ENCODE data around the gene FLNC. TPM values are rescaled to one million over a fixed set of nuclear protein-coding genes. Genes with fewer than 3 reads are reported as not detected.

The FLNC gene
- total RNA-seq, 1 donor from 2014 or later: 241 TPM

DNA sequence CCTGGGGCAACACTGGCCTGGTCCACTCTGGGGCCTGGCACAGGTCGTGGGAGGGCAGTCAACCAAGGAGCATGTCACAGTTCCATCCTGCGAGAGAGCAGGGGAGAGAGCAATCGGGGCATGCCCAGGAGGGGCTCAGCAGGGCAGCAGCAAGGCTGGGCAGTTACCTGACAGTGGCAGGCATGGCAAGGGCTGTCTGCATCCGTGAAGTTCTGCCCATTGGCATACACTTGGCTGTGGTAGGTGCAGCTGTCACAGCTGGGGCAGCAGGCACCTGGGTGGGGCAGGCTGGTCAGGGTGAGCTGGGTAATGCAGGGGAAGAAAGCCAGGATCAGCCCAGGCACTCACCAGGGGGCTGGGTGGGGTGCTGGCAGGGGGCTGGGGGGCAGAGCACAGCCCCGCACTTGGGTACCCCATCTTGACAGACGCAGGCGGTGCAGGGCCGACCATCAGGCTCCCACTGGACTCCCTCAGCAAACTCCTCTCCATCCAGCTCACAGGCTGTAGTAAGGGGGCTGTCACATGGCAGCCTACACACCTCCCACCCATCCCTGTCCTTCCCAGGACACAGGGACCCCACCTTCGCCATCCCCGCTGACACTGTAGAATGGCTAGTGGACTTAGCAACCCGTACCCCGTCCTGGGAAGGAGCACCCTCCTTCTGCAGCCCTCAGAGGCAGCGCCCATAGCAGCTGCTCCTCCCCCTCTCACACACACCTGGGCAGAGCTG is 62.5 kb downstream of the FLNC start:
- TF ChIP-seq, protein P1, sequence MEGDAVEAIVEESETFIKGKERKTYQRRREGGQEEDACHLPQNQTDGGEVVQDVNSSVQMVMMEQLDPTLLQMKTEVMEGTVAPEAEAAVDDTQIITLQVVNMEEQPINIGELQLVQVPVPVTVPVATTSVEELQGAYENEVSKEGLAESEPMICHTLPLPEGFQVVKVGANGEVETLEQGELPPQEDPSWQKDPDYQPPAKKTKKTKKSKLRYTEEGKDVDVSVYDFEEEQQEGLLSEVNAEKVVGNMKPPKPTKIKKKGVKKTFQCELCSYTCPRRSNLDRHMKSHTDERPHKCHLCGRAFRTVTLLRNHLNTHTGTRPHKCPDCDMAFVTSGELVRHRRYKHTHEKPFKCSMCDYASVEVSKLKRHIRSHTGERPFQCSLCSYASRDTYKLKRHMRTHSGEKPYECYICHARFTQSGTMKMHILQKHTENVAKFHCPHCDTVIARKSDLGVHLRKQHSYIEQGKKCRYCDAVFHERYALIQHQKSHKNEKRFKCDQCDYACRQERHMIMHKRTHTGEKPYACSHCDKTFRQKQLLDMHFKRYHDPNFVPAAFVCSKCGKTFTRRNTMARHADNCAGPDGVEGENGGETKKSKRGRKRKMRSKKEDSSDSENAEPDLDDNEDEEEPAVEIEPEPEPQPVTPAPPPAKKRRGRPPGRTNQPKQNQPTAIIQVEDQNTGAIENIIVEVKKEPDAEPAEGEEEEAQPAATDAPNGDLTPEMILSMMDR (IDR thresholded peaks at IDR 0.05; ENCODE audit: partially characterized antibody, unreplicated experiment): no peak
- Mint-ChIP-seq H3K4me3 (ENCODE audit: unreplicated experiment) (no peak overlapping the region), H3K9me3 (ENCODE audit: unreplicated experiment) (peaks cover 4% of the 10 kb centered on the region), H3K27ac (ENCODE audit: unreplicated experiment) (no peak overlapping the region), H3K36me3 (ENCODE audit: unreplicated experiment) (peaks cover 8% of the 10 kb centered on the region), H3K4me1 (ENCODE audit: low read depth, unreplicated experiment) (no peaks in the 10 kb centered on the region), H3K27me3 (ENCODE audit: unreplicated experiment) (peaks cover 2% of the 10 kb centered on the region)
- DNase-seq: no peak

DNA sequence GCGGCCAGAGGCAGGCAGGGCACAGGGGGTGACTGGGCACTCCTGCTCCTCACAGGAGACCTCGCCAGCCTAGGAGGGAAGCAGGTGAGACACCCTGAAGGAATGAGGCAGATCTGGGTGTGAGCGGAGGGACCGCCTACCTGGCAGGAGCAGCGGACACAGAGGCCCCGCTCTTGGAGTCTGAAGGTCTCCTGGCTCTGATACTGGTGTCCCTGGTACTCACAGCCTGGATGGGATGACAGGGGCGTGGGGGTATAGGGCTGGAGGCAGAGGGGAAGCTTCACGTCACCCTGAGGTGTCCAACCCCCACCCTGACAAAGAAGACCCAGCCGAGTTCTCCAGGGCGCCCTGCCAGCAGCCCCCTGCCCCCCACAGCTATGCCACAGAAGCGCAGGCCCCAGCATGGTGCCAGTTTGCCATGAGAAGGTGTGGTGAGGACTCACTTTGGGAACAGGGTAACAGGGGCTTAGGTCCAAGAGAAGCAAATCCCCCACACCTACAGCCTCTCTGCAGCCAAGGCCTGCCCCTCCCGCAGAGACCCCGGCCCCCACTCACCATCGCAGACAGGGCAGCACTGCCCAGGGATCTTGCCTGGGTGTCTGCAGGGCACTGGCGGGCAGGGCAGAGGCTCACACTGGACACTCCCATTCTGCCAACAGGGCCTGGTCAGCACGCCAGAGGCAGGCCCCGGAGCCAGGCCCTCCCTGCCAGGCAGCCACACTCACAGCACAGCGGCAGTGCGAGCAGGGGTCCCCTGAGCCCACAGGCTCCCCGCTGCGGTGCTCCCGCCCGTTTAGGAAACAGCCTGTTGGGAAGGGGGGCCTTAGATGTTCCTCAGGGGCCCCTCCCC is 63.3 kb downstream of the FLNC start:
- Mint-ChIP-seq H3K4me1 (ENCODE audit: low read depth, unreplicated experiment) (no peaks in the 10 kb centered on the region), H3K27ac (ENCODE audit: unreplicated experiment) (no peak overlapping the region), H3K27me3 (ENCODE audit: unreplicated experiment) (peaks cover 2% of the 10 kb centered on the region), H3K4me3 (ENCODE audit: unreplicated experiment) (no peak overlapping the region), H3K36me3 (ENCODE audit: unreplicated experiment) (peaks cover 10% of the 10 kb centered on the region), H3K9me3 (ENCODE audit: unreplicated experiment) (peaks cover 6% of the 10 kb centered on the region)
- no peak for DNase-seq
- TF ChIP-seq, protein P1 (IDR thresholded peaks at IDR 0.05; ENCODE audit: partially characterized antibody, unreplicated experiment): no peak

DNA sequence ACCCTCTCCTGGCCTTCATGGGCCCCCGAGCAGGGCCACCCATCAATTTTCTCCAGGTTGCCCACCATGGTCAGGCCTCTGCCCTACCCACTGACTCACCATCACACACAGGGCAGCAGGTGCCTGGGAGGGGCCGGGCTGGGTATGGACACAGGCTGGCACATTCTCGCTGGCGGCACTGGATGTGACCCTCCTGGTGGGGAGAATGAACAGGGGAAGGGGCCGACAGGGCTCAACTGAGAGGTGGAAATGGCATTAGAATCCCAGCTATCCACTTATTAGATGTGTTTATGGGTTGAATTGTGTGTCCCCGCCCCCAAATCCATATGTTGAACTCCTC is 63.9 kb downstream of the FLNC start:
- Mint-ChIP-seq H3K4me3 (ENCODE audit: unreplicated experiment) (no peak overlapping the region), H3K27ac (ENCODE audit: unreplicated experiment) (no peak overlapping the region), H3K36me3 (ENCODE audit: unreplicated experiment) (peaks cover 11% of the 10 kb centered on the region), H3K4me1 (ENCODE audit: low read depth, unreplicated experiment) (no peaks in the 10 kb centered on the region), H3K27me3 (ENCODE audit: unreplicated experiment) (peaks cover 2% of the 10 kb centered on the region), H3K9me3 (ENCODE audit: unreplicated experiment) (peaks cover 6% of the 10 kb centered on the region)
- no peak for DNase-seq
- TF ChIP-seq, protein P1 (IDR thresholded peaks at IDR 0.05; ENCODE audit: partially characterized antibody, unreplicated experiment): no peak

DNA sequence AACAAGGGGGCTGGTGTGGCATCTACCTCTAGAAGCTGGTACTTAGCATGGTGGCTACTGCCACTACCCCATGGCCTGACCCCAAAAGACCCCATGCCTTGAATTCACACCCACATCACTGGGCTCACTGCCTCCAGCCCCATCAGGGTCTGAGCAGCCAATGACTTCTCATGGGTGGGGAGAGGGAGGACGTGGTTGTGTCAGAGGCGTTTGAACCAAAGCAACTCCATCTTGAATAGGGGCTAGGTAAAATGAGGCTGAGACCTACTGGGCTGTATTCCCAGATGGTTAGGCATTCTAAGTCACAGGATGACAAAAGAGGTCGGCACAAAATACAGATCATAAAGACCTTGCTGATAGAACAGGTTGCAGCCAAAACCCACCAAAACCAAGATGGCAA is 65.1 kb downstream of the FLNC start:
- Mint-ChIP-seq H3K4me1 (ENCODE audit: low read depth, unreplicated experiment) (no peaks in the 10 kb centered on the region), H3K4me3 (ENCODE audit: unreplicated experiment) (no peak overlapping the region), H3K27me3 (ENCODE audit: unreplicated experiment) (peaks cover 2% of the 10 kb centered on the region), H3K27ac (ENCODE audit: unreplicated experiment) (no peak overlapping the region), H3K9me3 (ENCODE audit: unreplicated experiment) (peaks cover 5% of the 10 kb centered on the region), H3K36me3 (ENCODE audit: unreplicated experiment) (peaks cover 11% of the 10 kb centered on the region)
- TF ChIP-seq, protein P1 (IDR thresholded peaks at IDR 0.05; ENCODE audit: partially characterized antibody, unreplicated experiment): no peak
- no peak for DNase-seq

DNA sequence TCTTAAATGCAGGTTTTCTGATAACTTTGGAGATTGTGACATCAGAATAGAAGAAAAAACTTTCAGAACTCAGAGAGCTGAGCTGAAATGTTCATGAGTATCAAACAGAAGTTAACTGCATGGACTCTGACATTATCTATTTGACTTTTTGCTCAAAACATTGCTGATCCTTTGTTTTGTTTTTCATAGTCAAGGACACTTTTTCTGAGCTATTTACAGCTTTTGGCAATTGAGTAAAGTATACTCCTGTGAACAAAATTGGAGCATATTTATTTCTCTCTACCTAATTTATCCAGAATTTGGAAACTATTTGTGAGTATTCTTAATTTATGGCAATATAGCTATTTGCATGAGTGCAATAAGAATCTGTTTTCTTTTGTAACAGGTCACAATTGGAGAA is 69.2 kb downstream of the FLNC start:
- peaks cover 7% of the 10 kb centered on the region for H3K27me3 Mint-ChIP-seq (ENCODE audit: unreplicated experiment)
- H3K4me3 Mint-ChIP-seq (ENCODE audit: unreplicated experiment): no peak overlapping the region
- peaks cover 6% of the 10 kb centered on the region for H3K9me3 Mint-ChIP-seq (ENCODE audit: unreplicated experiment)
- H3K4me1 Mint-ChIP-seq (ENCODE audit: low read depth, unreplicated experiment): no peaks in the 10 kb centered on the region
- peaks cover 11% of the 10 kb centered on the region for H3K36me3 Mint-ChIP-seq (ENCODE audit: unreplicated experiment)
- DNase-seq: no peak
- no peak overlapping the region for H3K27ac Mint-ChIP-seq (ENCODE audit: unreplicated experiment)
- TF ChIP-seq, protein P1 (IDR thresholded peaks at IDR 0.05; ENCODE audit: partially characterized antibody, unreplicated experiment): no peak

Measured in glutamatergic neuron (in vitro differentiated cells).